ENCODE data around the gene MYOF.

DNA sequence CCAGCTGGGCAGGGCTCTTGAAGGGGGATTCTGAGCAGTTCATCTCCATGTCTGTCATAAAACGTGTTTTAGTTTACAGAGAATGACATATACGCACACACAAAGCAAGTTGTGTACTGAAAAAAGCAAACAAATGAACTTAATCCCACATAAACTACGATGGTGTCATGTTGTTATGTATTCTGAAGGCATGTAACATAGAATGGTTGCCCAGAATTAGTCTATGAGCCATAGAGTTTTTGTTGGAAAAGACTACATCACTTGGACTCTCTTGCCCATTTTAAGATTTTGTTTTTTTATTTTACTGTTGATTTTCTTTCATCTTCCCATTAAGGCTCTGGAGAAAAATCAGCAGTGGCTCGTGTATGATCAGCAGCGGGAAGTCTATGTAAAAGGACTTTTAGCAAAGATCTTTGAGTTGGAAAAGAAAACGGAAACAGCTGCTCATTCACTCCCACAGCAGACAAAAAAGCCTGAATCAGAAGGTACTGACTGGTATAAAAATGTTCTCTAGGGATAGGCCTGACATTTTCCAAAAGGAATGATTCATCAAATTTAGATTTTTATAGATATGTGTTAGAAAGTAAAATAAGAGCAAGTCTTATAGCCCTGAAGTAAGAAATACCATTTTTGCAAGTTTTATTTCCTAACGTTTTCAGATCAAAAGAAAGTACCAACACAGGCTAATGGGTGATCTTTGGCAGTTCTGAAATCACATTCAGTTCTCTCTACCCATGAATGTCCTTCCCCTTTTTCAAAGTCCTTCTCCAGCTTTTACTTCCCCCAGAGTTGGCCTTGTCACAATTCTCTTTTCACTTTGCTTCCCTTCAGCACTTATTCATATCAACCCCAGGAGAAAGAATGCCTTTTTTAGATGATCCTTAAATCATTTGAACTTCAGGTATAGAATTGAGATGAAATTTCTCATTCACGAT lies 33.2 kb upstream of the MYOF start:
- TF ChIP-seq, protein P1, sequence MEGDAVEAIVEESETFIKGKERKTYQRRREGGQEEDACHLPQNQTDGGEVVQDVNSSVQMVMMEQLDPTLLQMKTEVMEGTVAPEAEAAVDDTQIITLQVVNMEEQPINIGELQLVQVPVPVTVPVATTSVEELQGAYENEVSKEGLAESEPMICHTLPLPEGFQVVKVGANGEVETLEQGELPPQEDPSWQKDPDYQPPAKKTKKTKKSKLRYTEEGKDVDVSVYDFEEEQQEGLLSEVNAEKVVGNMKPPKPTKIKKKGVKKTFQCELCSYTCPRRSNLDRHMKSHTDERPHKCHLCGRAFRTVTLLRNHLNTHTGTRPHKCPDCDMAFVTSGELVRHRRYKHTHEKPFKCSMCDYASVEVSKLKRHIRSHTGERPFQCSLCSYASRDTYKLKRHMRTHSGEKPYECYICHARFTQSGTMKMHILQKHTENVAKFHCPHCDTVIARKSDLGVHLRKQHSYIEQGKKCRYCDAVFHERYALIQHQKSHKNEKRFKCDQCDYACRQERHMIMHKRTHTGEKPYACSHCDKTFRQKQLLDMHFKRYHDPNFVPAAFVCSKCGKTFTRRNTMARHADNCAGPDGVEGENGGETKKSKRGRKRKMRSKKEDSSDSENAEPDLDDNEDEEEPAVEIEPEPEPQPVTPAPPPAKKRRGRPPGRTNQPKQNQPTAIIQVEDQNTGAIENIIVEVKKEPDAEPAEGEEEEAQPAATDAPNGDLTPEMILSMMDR (conservative IDR thresholded peaks at IDR 0.05 in 1 of 2, IDR thresholded peaks at IDR 0.05 in 1 of 2; ENCODE audit: extremely low read depth in 1 of 2, insufficient read depth in 1 of 2, low read depth in 1 of 2, low read length in 2 of 2): no peak
- no peak for TF ChIP-seq EZH2 (IDR thresholded peaks at IDR 0.05; ENCODE audit: borderline replicate concordance, low read length)
